ENCODE results near the gene WDR49. TPM values are rescaled to one million over a fixed set of nuclear protein-coding genes. Genes with fewer than 3 reads are reported as not detected.
A peak's percentile ranks its signal among the peaks of the same experiment; 100 is the strongest.

WDR49 gene
- total and polyA plus RNA-seq, 10 of the 15 experiments (the other 5 are each of a cell fraction or from before 2014, with no cell fraction given): 0.05 to 0.15 TPM; not detected in 8

- no peak for TF ChIP-seq ZBTB40 (IDR thresholded peaks at IDR 0.05; ENCODE audit: borderline replicate concordance)
- TF ChIP-seq LARP7 (IDR thresholded peaks at IDR 0.05): no peak
- TF ChIP-seq NFYB (IDR thresholded peaks at IDR 0.05; ENCODE audit: insufficient read depth, low read depth, low read length): no peak
- TF ChIP-seq NFYA (IDR thresholded peaks at IDR 0.05; ENCODE audit: borderline replicate concordance, low read depth, low read length): no peak
- TF ChIP-seq RCOR1 (conservative IDR thresholded peaks at IDR 0.05; ENCODE audit: low read depth, low read length): peak; percentile 88; the same call in 1 of the 2 replicates
- TF ChIP-seq IKZF1 (conservative IDR thresholded peaks at IDR 0.05): peak; percentile 80
- TF ChIP-seq JUNB (IDR thresholded peaks at IDR 0.05): peak; percentile 82
- TF ChIP-seq, protein P1, sequence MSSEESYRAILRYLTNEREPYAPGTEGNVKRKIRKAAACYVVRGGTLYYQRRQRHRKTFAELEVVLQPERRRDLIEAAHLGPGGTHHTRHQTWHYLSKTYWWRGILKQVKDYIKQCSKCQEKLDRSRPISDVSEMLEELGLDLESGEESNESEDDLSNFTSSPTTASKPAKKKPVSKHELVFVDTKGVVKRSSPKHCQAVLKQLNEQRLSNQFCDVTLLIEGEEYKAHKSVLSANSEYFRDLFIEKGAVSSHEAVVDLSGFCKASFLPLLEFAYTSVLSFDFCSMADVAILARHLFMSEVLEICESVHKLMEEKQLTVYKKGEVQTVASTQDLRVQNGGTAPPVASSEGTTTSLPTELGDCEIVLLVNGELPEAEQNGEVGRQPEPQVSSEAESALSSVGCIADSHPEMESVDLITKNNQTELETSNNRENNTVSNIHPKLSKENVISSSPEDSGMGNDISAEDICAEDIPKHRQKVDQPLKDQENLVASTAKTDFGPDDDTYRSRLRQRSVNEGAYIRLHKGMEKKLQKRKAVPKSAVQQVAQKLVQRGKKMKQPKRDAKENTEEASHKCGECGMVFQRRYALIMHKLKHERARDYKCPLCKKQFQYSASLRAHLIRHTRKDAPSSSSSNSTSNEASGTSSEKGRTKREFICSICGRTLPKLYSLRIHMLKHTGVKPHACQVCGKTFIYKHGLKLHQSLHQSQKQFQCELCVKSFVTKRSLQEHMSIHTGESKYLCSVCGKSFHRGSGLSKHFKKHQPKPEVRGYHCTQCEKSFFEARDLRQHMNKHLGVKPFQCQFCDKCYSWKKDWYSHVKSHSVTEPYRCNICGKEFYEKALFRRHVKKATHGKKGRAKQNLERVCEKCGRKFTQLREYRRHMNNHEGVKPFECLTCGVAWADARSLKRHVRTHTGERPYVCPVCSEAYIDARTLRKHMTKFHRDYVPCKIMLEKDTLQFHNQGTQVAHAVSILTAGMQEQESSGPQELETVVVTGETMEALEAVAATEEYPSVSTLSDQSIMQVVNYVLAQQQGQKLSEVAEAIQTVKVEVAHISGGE (CRISPR knock-in tag; IDR thresholded peaks at IDR 0.05): no peak
- TF ChIP-seq CBFB (IDR thresholded peaks at IDR 0.05; ENCODE audit: low read depth): peak; percentile 96
- no peak for TF ChIP-seq FOS (IDR thresholded peaks at IDR 0.05; ENCODE audit: borderline replicate concordance, extremely low read depth, insufficient read length)
- no peak; the same call in 1 of the 2 replicates for TF ChIP-seq RB1 (IDR thresholded peaks at IDR 0.05; ENCODE audit: borderline replicate concordance)
- TF ChIP-seq WRNIP1 (IDR thresholded peaks at IDR 0.05; ENCODE audit: borderline replicate concordance, low read depth, low read length): no peak
- TF ChIP-seq ZZZ3 (IDR thresholded peaks at IDR 0.05; ENCODE audit: control insufficient read depth, insufficient read length, low read depth): no peak
- TF ChIP-seq RFX5 (IDR thresholded peaks at IDR 0.05; ENCODE audit: low read depth, low read length): no peak
- peak; percentile 100 for TF ChIP-seq RUNX3 (IDR thresholded peaks at IDR 0.05; ENCODE audit: low read length)
- peak; percentile 91 for TF ChIP-seq NFIC (IDR thresholded peaks at IDR 0.05; ENCODE audit: low read depth, low read length)
- TF ChIP-seq SREBF2 (IDR thresholded peaks at IDR 0.05; ENCODE audit: low read length): no peak
- TF ChIP-seq, protein P2, sequence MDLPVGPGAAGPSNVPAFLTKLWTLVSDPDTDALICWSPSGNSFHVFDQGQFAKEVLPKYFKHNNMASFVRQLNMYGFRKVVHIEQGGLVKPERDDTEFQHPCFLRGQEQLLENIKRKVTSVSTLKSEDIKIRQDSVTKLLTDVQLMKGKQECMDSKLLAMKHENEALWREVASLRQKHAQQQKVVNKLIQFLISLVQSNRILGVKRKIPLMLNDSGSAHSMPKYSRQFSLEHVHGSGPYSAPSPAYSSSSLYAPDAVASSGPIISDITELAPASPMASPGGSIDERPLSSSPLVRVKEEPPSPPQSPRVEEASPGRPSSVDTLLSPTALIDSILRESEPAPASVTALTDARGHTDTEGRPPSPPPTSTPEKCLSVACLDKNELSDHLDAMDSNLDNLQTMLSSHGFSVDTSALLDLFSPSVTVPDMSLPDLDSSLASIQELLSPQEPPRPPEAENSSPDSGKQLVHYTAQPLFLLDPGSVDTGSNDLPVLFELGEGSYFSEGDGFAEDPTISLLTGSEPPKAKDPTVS (IDR thresholded peaks at IDR 0.05; ENCODE audit: low read depth, low read length): no peak
- 0 out of 2 replicates have a peak, but pooled peaks have one; percentile 32 for TF ChIP-seq CBX5 (IDR thresholded peaks at IDR 0.05; ENCODE audit: low read depth)
- TF ChIP-seq SIX5 (IDR thresholded peaks at IDR 0.05; ENCODE audit: low read depth, low read length, severe bottlenecking): no peak
- TF ChIP-seq HCFC1 (IDR thresholded peaks at IDR 0.05; ENCODE audit: low read length): no peak
- 0 out of 2 replicates have a peak, but pooled peaks have one; percentile 36 for TF ChIP-seq MEF2A (IDR thresholded peaks at IDR 0.05; ENCODE audit: insufficient read depth, low read depth, low read length)
- TF ChIP-seq E2F4 (IDR thresholded peaks at IDR 0.05; ENCODE audit: low read depth, low read length): no peak
These were observed 37.6 kb upstream of the WDR49 start (continued) for GRCh38 chr3:167691366-167691765.
